ENCODE measurements around the gene CCDC146.
"Not testable (repeated sequence)": the region's sequence is repeated elsewhere in the genome, so short reads cannot be mapped to it uniquely, and the experiment has no call there.

CCDC146 gene

DNA sequence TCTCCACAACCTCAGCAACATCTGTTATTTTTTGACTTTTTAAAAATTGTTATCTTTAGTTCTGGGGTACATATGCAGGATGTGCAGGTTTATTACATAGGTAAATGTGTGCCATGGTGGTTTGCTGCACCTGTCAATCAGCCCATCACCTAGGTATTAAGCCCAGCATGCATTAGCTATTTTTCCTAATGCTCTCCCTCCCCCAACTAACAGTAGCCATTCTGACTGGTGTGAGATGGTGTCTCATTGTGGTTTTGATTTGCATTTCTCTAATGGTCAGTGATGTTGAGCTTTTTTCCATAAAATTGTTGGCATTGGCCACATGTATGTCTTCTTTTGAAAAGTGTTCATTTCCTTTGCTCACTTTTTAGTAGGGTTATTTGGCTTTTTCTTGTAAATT, 106.4 kb downstream of the CCDC146 start:
- H3K27me3 Mint-ChIP-seq; H3K4me1 Mint-ChIP-seq; H3K4me3 Mint-ChIP-seq; H3K27ac Mint-ChIP-seq; ATAC-seq (ENCODE audit: low read depth); DNase-seq (ENCODE audit: low spot score in 2 of 2): not testable (repeated sequence)
- Mint-ChIP-seq H3K9me3 (peaks cover 15% of the 10 kb centered on the region), H3K36me3 (peaks cover 21% of the 10 kb centered on the region)

DNA sequence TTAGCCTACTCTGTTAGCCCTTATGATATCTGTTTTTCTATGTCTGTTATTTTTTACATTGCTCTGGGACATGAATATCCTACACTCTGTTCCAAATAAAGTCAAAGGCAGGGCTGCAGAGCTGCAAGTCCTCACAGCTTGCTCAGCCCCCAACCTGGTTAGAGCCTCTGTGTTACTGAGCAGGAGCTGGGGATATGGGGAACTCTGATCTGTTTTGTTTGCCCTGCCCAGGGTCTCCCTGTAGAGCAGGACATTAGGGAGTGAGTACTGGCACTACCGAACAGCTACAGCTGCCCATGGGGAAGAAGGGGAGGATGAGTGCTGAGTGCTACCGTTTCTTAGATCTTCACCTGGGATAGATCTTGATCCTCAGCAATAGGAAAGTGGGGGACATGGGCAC, 110.1 kb downstream of the CCDC146 start:
- no peak for ATAC-seq (ENCODE audit: low read depth)
- DNase-seq (ENCODE audit: low spot score in 2 of 2), result no peak
- no peak overlapping the region for H3K27ac Mint-ChIP-seq
- H3K36me3 Mint-ChIP-seq, result peaks cover 28% of the 10 kb centered on the region
- H3K9me3 Mint-ChIP-seq, result peaks cover 15% of the 10 kb centered on the region
- H3K27me3 Mint-ChIP-seq, result no peaks in the 10 kb centered on the region
- no peak overlapping the region for H3K4me3 Mint-ChIP-seq
- no peaks in the 10 kb centered on the region for H3K4me1 Mint-ChIP-seq

DNA sequence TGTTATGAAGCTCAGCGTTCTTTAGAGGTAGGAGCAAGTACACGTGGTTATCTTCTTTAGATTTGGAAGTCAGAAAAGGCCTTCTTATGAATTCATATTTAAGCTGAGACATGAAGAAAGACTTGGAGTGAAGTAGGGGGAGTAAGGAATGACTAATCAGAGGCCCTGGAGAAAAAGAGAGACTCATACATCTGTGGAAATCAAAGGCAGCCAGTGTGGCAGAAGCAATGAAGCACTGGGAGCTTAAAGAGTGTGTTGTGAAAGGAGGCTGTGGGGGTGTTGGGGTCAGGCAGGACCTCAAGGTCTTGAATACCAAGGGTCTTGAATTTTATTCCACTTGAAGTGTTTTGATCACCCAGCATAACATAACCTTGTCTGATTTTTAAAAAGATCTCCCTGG, 112.9 kb downstream of the CCDC146 start:
- no peak for DNase-seq (ENCODE audit: low spot score in 2 of 2)
- Mint-ChIP-seq H3K9me3 (peaks cover 8% of the 10 kb centered on the region), H3K4me1 (peaks cover 10% of the 10 kb centered on the region), H3K27ac (no peak overlapping the region), H3K27me3 (no peaks in the 10 kb centered on the region), H3K36me3 (peaks cover 28% of the 10 kb centered on the region), H3K4me3 (no peak overlapping the region)
- no peak for ATAC-seq (ENCODE audit: low read depth)

- ATAC-seq (ENCODE audit: low read depth) (no peak), DNase-seq (ENCODE audit: low spot score in 2 of 2) (no peak)
- Mint-ChIP-seq H3K9me3 (no peaks in the 10 kb centered on the region), H3K4me1 (peaks cover 10% of the 10 kb centered on the region), H3K27ac (no peak overlapping the region), H3K36me3 (peaks cover 18% of the 10 kb centered on the region), H3K27me3 (no peaks in the 10 kb centered on the region), H3K4me3 (no peak overlapping the region)
These were observed 116.3 kb downstream of the CCDC146 start for GRCh38 chr7:77238703-77239136.

DNA sequence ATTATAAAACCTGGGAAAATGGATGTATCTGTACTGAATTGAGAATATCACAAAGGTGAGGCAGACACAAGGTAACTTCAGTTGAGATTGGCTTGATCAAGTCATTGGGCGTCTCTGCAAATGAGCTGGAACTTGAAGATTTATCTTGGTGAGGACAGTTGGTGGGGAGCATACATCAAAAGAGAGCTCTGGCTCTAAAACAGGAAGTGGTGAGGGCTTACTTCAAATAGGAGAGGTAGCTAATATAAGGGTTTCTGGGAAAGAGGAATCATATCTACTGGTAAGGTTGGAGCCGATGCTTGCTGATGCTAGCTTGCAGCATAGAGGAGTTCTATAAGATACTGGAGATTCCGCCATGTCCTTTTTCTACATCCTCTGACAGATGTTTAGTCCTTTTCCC, 117.1 kb downstream of the CCDC146 start:
- Mint-ChIP-seq H3K9me3 (no peaks in the 10 kb centered on the region), H3K27ac (no peak overlapping the region), H3K36me3 (peaks cover 17% of the 10 kb centered on the region), H3K4me1 (peaks cover 10% of the 10 kb centered on the region), H3K4me3 (peak overlapping the region; percentile 12), H3K27me3 (no peaks in the 10 kb centered on the region)
- DNase-seq (ENCODE audit: low spot score in 2 of 2) (no peak), ATAC-seq (ENCODE audit: low read depth) (no peak)

DNA sequence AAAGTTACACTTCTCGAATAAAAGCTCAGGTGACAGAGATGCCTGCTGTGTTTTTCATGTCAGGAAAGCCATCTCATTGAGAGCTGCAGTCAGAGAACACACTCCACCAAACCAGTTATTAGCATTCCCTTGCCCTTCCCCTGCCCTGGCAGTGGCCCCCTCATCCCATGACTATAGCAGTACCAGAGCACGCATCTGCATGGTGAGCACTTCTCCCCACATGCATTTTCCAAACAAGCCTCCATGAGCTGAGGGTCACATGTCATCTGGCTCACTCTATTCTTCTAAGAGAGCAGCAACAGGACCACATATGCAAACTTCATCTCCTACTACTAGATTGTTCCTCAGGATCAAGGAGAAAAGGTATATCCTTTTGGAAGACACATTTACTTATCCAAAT, 119.7 kb downstream of the CCDC146 start:
- Mint-ChIP-seq H3K27me3 (no peaks in the 10 kb centered on the region), H3K4me1 (peaks cover 10% of the 10 kb centered on the region), H3K36me3 (peaks cover 10% of the 10 kb centered on the region), H3K4me3 (no peak overlapping the region), H3K9me3 (no peaks in the 10 kb centered on the region), H3K27ac (no peak overlapping the region)
- DNase-seq (ENCODE audit: low spot score in 2 of 2), result no peak
- ATAC-seq (ENCODE audit: low read depth), result no peak

DNA sequence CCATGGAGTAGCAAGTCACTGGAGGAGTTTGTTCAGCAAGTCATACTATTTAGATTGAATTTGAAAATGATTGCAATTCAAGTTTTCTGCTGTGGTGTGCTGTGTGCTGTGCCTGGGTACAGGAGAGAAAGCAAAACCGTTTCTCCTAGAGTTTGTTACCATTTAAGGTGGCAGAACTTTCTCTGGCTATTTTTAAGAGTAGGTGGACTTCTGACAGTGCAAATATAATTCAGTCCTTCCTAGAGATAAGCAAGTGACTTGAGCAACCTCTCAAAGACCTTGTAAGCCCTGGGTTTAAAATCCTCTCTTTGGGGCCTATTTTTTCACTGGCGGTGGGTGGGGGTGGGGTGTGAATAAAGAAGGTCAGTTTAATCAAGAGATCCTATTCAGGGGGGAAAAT, 120.1 kb downstream of the CCDC146 start:
- Mint-ChIP-seq H3K27ac (no peak overlapping the region), H3K9me3 (no peaks in the 10 kb centered on the region), H3K36me3 (peaks cover 10% of the 10 kb centered on the region), H3K27me3 (no peaks in the 10 kb centered on the region), H3K4me3 (no peak overlapping the region), H3K4me1 (peaks cover 10% of the 10 kb centered on the region)
- ATAC-seq (ENCODE audit: low read depth) (no peak), DNase-seq (ENCODE audit: low spot score in 2 of 2) (no peak)

DNA sequence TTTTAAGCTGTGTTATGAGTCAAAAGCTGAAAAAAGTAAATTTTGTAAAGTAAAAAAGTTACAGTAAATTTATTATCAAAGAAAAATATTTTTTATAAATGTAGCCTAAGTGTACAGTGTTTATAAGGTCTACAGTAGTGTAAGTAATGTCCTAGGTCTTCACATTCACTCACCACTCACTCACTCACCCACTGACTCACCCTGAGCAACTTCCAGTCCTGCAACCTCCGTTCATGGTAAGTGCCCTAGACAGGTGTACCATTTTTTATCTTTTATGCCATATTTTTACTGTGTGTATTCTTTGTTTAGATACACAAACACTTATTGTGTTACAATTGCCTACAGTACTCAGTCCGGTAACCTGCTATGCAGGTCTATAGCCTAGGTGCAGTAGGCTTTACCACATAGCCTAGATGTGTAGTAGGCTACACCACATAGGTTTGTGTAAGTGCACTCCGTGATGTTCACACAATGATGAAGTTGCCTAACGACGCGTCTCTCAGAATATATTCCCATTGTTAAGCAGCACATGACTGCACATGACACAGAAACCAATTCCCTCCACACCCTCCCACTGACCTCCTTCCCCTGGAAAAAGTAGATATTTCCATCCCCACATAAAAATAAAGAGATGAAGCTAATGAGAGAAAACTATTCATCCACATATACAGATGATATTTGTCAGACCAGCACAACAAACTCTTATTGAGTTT, 122.0 kb downstream of the CCDC146 start:
- Mint-ChIP-seq H3K27ac (peak overlapping the region; percentile 33), H3K9me3 (no peaks in the 10 kb centered on the region), H3K36me3 (peaks cover 4% of the 10 kb centered on the region), H3K4me1 (peaks cover 3% of the 10 kb centered on the region), H3K27me3 (no peaks in the 10 kb centered on the region), H3K4me3 (no peak overlapping the region)
- no peak for DNase-seq (ENCODE audit: low spot score in 2 of 2)
- ATAC-seq (ENCODE audit: low read depth), result no peak

DNA sequence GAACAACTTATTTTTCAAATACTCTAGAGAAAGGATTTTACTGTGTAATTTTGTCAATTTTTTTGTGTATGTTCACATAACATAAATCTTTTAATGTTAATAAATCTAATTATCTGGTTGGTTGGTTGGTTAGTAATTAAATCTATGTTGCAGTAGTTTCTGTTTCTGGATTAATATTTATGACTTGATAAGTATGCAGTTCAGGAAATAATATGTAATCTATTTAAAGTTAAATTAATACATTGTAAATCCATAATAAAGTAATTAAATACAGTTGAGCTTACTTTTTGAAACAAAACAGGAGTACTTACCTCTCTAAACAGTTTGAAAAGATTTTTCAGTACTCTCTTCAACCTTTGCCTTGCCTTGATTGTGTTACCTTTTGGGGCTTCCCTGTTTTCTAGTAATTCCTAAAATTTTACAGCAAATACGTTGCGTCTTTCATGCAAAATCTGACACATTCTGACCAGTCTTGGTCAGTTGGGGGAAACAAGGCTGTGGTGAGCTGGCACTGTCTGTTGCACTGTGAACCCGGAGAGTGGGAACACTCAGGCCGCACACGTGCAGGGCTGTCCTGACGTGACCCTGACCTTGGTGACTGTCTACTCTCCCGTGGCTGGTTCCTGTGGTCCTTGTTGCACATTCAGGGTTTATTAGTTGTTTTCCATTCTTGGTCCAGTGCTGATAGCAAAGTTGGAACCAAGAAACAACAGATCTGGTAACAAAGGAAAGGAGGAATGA, 122.8 kb downstream of the CCDC146 start:
- Mint-ChIP-seq H3K4me3 (no peak overlapping the region), H3K36me3 (peaks cover 4% of the 10 kb centered on the region), H3K9me3 (no peaks in the 10 kb centered on the region), H3K4me1 (no peaks in the 10 kb centered on the region), H3K27ac (no peak overlapping the region), H3K27me3 (no peaks in the 10 kb centered on the region)
- no peak for DNase-seq (ENCODE audit: low spot score in 2 of 2)
- no peak for ATAC-seq (ENCODE audit: low read depth)

DNA sequence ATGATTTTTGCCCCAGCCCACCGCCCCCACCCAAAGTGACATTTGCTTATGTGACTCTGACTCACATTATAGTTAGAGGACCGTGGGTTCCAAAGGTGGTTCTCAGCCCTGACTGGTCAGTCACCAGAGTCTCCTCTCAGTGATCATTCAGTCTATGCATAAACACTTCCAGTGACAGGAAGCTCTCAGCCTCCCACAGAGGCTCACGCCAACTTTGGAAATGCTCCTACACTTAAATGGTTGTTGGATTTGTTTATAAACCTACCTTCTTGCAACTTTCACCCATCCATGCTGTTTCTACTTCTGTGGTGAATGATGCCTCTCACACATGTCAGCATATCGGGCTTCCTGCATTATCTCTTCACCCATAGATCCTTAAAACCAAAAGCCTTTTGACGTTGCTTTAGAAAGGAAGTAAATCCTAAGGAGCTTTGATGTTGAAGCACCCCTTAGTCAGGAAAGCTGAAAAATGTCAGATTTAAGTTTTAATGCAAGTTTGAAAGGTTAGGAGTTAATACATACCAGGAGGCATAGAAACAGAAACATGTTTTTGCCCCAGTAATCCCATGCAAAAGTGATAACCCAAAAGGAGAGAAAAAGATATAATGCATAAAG, 123.7 kb downstream of the CCDC146 start:
- DNase-seq (ENCODE audit: low spot score in 2 of 2), result no peak
- no peak overlapping the region for H3K27ac Mint-ChIP-seq
- no peaks in the 10 kb centered on the region for H3K4me1 Mint-ChIP-seq
- ATAC-seq (ENCODE audit: low read depth), result no peak
- peaks cover 4% of the 10 kb centered on the region for H3K36me3 Mint-ChIP-seq
- H3K4me3 Mint-ChIP-seq, result no peak overlapping the region
- no peaks in the 10 kb centered on the region for H3K9me3 Mint-ChIP-seq
- H3K27me3 Mint-ChIP-seq, result no peaks in the 10 kb centered on the region

DNA sequence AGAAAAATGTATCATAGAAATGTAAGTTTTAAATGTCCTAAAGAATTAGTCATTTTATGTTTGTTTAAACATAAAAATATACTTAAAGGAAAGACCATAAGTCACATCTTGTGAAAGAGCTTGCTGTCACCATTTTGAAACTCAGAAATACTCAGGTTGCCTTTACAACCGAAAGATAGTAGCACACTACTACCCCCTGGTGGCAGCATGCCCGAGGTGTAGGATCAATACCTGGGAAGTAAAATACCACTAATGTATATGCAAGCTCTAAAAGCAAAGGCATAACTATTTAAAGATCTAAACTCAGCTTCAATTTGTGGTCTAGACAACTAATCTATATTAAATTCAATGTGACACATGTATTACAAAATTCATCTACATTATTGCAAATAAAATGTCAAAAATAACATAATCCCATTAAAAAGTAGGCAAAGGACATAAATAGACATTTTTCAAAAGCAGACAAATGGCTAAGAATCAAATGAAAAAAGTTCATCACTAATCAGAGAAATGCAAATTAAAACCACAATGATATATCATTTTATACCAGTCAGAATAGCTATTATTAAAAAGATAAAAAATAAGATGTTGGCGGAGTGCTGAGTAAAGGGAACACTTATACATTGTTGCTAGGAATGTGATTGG, 124.9 kb downstream of the CCDC146 start:
- H3K4me3 Mint-ChIP-seq, result no peak overlapping the region
- DNase-seq (ENCODE audit: low spot score in 2 of 2), result peak; percentile 85
- H3K9me3 Mint-ChIP-seq, result no peaks in the 10 kb centered on the region
- H3K4me1 Mint-ChIP-seq, result no peaks in the 10 kb centered on the region
- H3K36me3 Mint-ChIP-seq, result no peaks in the 10 kb centered on the region
- no peaks in the 10 kb centered on the region for H3K27me3 Mint-ChIP-seq
- peak; percentile 100 for ATAC-seq (ENCODE audit: low read depth)
- no peak overlapping the region for H3K27ac Mint-ChIP-seq

DNA sequence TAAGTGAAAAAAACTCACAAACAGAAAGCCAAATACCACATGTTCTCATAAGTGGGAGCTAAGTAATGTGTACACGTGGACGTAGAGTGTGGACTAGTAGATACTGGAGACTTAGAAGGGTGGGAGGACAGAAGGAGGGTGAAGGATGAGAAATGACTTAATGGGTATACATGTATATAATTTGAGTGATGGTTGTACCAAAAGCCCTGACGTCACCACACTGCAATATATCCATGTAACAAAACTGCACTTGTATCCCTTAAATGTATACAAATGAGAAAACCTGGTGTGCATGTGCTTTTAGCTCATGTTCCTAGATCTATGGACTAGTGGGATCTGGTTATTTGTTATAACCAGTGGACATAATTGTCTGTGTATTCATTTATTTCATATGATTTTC, 125.7 kb downstream of the CCDC146 start:
- no peaks in the 10 kb centered on the region for H3K4me1 Mint-ChIP-seq
- ATAC-seq (ENCODE audit: low read depth), result no peak
- DNase-seq (ENCODE audit: low spot score in 2 of 2), result no peak
- no peaks in the 10 kb centered on the region for H3K9me3 Mint-ChIP-seq
- no peak overlapping the region for H3K4me3 Mint-ChIP-seq
- no peaks in the 10 kb centered on the region for H3K36me3 Mint-ChIP-seq
- H3K27me3 Mint-ChIP-seq, result no peaks in the 10 kb centered on the region
- no peak overlapping the region for H3K27ac Mint-ChIP-seq

DNA sequence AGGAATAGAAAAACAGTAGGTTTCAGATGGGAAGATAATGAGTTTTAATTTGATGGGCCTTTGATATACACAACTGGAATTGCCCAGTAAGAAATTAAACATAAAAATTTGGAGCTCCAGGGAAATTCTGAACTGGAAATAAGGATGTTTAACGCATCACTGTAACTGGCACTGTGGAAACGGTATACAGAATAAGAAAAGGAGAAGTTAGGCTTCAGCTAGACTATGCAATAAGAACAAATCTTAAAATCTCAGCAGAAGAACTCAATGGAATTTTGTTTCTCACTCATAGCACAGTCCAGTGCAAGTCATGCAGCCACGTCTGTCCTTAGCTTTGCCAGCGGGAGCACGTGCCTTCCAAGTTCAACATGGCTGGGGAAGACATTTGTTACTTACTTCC, 130.1 kb downstream of the CCDC146 start:
- Mint-ChIP-seq H3K36me3 (no peaks in the 10 kb centered on the region), H3K27me3 (no peaks in the 10 kb centered on the region), H3K9me3 (no peaks in the 10 kb centered on the region), H3K27ac (no peak overlapping the region), H3K4me1 (no peaks in the 10 kb centered on the region), H3K4me3 (no peak overlapping the region)
- no peak for DNase-seq (ENCODE audit: low spot score in 2 of 2)
- no peak for ATAC-seq (ENCODE audit: low read depth)

DNA sequence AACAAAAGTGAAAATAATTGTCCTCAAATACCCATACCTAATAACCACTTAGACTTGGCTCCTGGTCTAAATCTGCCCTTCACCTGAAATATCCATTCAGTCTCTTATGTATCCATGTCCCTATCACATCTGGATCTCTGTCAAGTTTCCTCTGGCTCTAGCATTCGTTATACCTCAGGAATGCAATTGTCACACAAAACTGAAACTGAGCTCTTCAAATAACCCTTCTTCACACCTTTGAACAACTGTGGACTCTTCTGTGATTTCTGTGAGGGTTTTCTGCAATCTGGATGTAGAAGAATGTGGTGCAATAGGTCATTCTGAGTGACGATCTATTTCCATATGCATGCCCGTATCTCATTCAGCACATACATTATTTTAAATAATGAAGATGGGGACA, 130.7 kb downstream of the CCDC146 start:
- ATAC-seq (ENCODE audit: low read depth) (no peak), DNase-seq (ENCODE audit: low spot score in 2 of 2) (no peak)
- Mint-ChIP-seq H3K4me1 (no peaks in the 10 kb centered on the region), H3K27ac (no peak overlapping the region), H3K4me3 (no peak overlapping the region), H3K36me3 (no peaks in the 10 kb centered on the region), H3K27me3 (no peaks in the 10 kb centered on the region), H3K9me3 (no peaks in the 10 kb centered on the region)

Data from memory B cell (primary cell).